ENCODE measurements around the gene OVCA2.
A peak's percentile ranks its signal among the peaks of the same experiment; 100 is the strongest.

OVCA2 gene

DNA sequence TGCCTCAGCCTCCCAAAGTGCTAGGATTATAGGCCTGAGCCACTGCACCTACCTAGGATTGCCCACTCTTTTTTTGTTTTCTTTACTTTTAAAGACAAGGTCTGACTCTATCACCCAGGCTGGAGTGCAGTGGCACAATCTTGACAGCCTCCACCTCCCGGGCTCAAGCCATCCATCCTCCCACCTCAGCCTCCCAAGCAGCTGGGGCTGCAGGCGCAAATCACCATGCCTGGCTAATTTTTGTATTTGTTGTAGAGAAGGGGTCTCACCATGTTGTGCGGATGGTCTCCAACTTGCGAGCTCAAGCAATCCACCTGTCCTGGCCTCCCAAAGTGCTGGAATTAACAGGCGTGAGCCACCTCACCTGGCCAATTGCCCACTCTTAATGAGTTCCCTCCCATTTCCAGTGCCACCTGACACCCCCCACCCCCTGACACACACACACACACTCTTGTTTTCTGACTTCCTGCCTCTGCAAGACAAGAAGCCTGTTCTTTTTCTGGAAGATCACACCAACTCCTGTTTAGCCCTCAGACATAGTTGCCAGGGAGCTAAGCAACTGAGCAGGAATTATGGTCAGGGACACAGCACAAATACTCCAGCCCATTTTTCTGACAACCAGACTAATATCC lies 2.6 kb downstream of the OVCA2 start:
- CTCF ChIA-PET = interaction anchor here (0.6 to 2.3 kb wide), 8 partner anchors 10 to 237 kb away, joined by 3 to 7 read pairs (median 4); no protein-coding TSS in a partner anchor
- Histone ChIP-seq H3K27ac (ENCODE audit: extremely low read depth, low read depth, low read length) (no peak overlapping the region), H3K4me3 (ENCODE audit: low read depth, low read length) (no peak overlapping the region), H3K36me3 (ENCODE audit: control insufficient read depth in 2 of 2, insufficient read depth in 1 of 2, low read length in 2 of 2) (peaks cover 14 to 41% of the 10 kb centered on the region in 2 experiments), H3K9me3 (ENCODE audit: control insufficient read depth, insufficient read depth, low read depth, low read length) (no peaks in the 10 kb centered on the region), H3K4me1 (ENCODE audit: control insufficient read depth, insufficient read depth, low read length) (peaks cover 11% of the 10 kb centered on the region)
- TF ChIP-seq, protein P1, sequence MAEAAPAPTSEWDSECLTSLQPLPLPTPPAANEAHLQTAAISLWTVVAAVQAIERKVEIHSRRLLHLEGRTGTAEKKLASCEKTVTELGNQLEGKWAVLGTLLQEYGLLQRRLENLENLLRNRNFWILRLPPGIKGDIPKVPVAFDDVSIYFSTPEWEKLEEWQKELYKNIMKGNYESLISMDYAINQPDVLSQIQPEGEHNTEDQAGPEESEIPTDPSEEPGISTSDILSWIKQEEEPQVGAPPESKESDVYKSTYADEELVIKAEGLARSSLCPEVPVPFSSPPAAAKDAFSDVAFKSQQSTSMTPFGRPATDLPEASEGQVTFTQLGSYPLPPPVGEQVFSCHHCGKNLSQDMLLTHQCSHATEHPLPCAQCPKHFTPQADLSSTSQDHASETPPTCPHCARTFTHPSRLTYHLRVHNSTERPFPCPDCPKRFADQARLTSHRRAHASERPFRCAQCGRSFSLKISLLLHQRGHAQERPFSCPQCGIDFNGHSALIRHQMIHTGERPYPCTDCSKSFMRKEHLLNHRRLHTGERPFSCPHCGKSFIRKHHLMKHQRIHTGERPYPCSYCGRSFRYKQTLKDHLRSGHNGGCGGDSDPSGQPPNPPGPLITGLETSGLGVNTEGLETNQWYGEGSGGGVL (tag by site-specific recombination; IDR thresholded peaks at IDR 0.05) = peak; percentile 55; the same call in 1 of the 2 replicates
- TF ChIP-seq ZXDB (tag by site-specific recombination; IDR thresholded peaks at IDR 0.05) (no peak), KLF9 (tag by site-specific recombination; IDR thresholded peaks at IDR 0.05; ENCODE audit: low read depth) (0 out of 2 replicates have a peak, but pooled peaks have one; percentile 13), MZF1 (tag by site-specific recombination; IDR thresholded peaks at IDR 0.05; ENCODE audit: borderline replicate concordance) (no peak), HOXD13 (CRISPR knock-in tag; IDR thresholded peaks at IDR 0.05; ENCODE audit: borderline replicate concordance) (no peak), ZNF610 (tag by site-specific recombination; IDR thresholded peaks at IDR 0.05; ENCODE audit: borderline replicate concordance) (no peak), WT1 (tag by site-specific recombination; IDR thresholded peaks at IDR 0.05) (peak; percentile 56; the same call in 1 of the 2 replicates), ZFHX2 (tag by site-specific recombination; conservative IDR thresholded peaks at IDR 0.05) (peak; percentile 38; the same call in 1 of the 2 replicates), PRDM1 (tag by site-specific recombination; IDR thresholded peaks at IDR 0.05) (no peak), EGR2 (tag by site-specific recombination; IDR thresholded peaks at IDR 0.05; ENCODE audit: low read depth) (peak; percentile 56), ZNF624 (tag by site-specific recombination; IDR thresholded peaks at IDR 0.05) (no peak), ZNF600 (tag by site-specific recombination; IDR thresholded peaks at IDR 0.05) (peak; percentile 25; the same call in 1 of the 2 replicates)
- POLR2A ChIA-PET = interaction anchor here (0.6 to 1.1 kb wide), 4 partner anchors 136 to 332 kb away, joined by 3 to 4 read pairs (median 3); no protein-coding TSS in a partner anchor

DNA sequence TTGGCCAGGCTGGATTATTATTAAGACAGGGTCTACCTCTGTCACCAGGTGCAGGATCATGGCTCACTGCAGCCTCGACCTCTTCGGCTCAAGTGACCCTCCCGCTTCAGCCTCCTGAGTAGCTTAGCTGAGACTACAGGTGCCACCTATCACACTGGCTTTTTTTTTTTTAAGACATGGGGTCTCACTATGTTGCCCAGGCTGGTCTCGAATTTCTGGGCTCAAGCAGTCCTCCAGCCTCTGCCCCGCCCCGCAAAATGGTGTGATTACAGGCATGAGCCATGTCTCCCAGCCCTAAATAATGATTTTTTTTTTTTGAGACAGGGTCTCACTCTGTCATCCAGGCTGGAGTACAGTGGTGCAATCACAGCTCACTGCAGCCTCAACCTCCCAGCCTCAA lies 5.8 kb downstream of the OVCA2 start:
- H3K9me3 ChIP-seq (ENCODE audit: control insufficient read depth, insufficient read depth, low read depth, low read length) = no peaks in the 10 kb centered on the region
- no peak overlapping the region for H3K4me3 ChIP-seq (ENCODE audit: low read depth, low read length)
- peaks cover 8% of the 10 kb centered on the region for H3K4me1 ChIP-seq (ENCODE audit: control insufficient read depth, insufficient read depth, low read length)
- TF ChIP-seq ZNF677 (tag by site-specific recombination; IDR thresholded peaks at IDR 0.05) = no peak
- peak; percentile 92 for TF ChIP-seq ZNF121 (tag by site-specific recombination; IDR thresholded peaks at IDR 0.05)
- ChIA-PET POLR2A (interaction anchor here (0.6 kb wide), 2 partner anchors 44 to 332 kb away, joined by 3 to 4 read pairs; no protein-coding TSS in a partner anchor), CTCF (interaction anchor here (0.6 to 3.5 kb wide), 2 partner anchors 21 to 197 kb away, joined by 3 to 17 read pairs; no protein-coding TSS in a partner anchor)
- H3K27ac ChIP-seq (ENCODE audit: extremely low read depth, low read depth, low read length) = no peak overlapping the region
- H3K36me3 ChIP-seq (ENCODE audit: control insufficient read depth in 2 of 2, insufficient read depth in 1 of 2, low read length in 2 of 2) = peaks cover 14 to 23% of the 10 kb centered on the region in 2 experiments

DNA sequence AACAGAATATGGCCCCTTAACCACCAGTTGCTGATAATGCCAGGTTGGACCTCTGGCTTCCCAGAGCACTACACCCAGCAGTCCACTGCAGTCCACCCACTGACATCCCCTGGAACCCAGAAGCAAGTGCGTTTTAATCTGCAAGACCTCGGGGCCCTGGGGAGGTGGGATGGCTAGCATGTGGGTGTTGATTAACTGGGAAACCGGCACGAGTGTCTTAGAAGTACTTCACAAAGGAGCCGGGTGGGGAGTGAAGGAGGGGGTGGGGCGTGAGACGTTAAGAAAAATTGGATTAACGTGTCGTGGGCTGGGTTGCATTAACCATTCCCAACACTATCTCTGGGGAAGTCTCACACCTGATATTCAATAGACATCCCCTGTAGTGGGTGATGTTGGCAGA lies 7.0 kb downstream of the OVCA2 start:
- Histone ChIP-seq H3K27ac (ENCODE audit: extremely low read depth, low read depth, low read length) (no peak overlapping the region), H3K4me1 (ENCODE audit: control insufficient read depth, insufficient read depth, low read length) (peaks cover 5% of the 10 kb centered on the region), H3K4me3 (ENCODE audit: low read depth, low read length) (no peak overlapping the region), H3K9me3 (ENCODE audit: control insufficient read depth, insufficient read depth, low read depth, low read length) (no peaks in the 10 kb centered on the region), H3K36me3 (ENCODE audit: control insufficient read depth in 2 of 2, insufficient read depth in 1 of 2, low read length in 2 of 2) (peaks cover 8 to 11% of the 10 kb centered on the region in 2 experiments)
- ChIA-PET CTCF (interaction anchor here (0.6 to 3.5 kb wide), 5 partner anchors 129 to 196 kb away, joined by 3 to 17 read pairs (median 5); no protein-coding TSS in a partner anchor), POLR2A (interaction anchor here (0.5 to 1.3 kb wide), 2 partner anchors 126 to 332 kb away, joined by 3 to 4 read pairs; no protein-coding TSS in a partner anchor)
- TF ChIP-seq ZNF623 (tag by site-specific recombination; IDR thresholded peaks at IDR 0.05) (no peak), ZFHX2 (tag by site-specific recombination; conservative IDR thresholded peaks at IDR 0.05) (peak; percentile 86), ZNF354C (tag by site-specific recombination; IDR thresholded peaks at IDR 0.05; ENCODE audit: borderline replicate concordance, low read depth) (no peak), SCRT2 (tag by site-specific recombination; IDR thresholded peaks at IDR 0.05) (peak; percentile 68), EGR2 (tag by site-specific recombination; IDR thresholded peaks at IDR 0.05; ENCODE audit: low read depth) (peak; percentile 91)
- TF ChIP-seq, protein P2, sequence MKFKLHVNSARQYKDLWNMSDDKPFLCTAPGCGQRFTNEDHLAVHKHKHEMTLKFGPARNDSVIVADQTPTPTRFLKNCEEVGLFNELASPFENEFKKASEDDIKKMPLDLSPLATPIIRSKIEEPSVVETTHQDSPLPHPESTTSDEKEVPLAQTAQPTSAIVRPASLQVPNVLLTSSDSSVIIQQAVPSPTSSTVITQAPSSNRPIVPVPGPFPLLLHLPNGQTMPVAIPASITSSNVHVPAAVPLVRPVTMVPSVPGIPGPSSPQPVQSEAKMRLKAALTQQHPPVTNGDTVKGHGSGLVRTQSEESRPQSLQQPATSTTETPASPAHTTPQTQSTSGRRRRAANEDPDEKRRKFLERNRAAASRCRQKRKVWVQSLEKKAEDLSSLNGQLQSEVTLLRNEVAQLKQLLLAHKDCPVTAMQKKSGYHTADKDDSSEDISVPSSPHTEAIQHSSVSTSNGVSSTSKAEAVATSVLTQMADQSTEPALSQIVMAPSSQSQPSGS (tag by site-specific recombination; IDR thresholded peaks at IDR 0.05; ENCODE audit: low read depth) = no peak
